ENCODE data around the gene AFF1.

The AFF1 gene

GRCh38 chr4:86963697-86964096 lies 28.9 kb downstream of the AFF1 start:
- no peak for TF ChIP-seq CTCF (IDR thresholded peaks at IDR 0.05; ENCODE audit: borderline replicate concordance, insufficient read depth, low read depth, low read length)
- H3K4me3 ChIP-seq (ENCODE audit: low read depth, low read length), result no peak overlapping the region

GRCh38 chr4:86965019-86965976 lies 30.5 kb downstream of the AFF1 start:
- H3K4me3 ChIP-seq (ENCODE audit: low read depth, low read length), result no peak overlapping the region
- no peak for TF ChIP-seq CTCF (IDR thresholded peaks at IDR 0.05; ENCODE audit: borderline replicate concordance, insufficient read depth, low read depth, low read length)

GRCh38 chr4:86967073-86967472 lies 32.3 kb downstream of the AFF1 start:
- H3K4me3 ChIP-seq (ENCODE audit: low read depth, low read length), result no peak overlapping the region
- TF ChIP-seq CTCF (IDR thresholded peaks at IDR 0.05; ENCODE audit: borderline replicate concordance, insufficient read depth, low read depth, low read length), result no peak

- H3K4me3 ChIP-seq (ENCODE audit: low read depth, low read length), result no peak overlapping the region
- TF ChIP-seq CTCF (IDR thresholded peaks at IDR 0.05; ENCODE audit: borderline replicate concordance, insufficient read depth, low read depth, low read length), result no peak
Observed at GRCh38 chr4:86967798-86968197, 33.0 kb downstream of the AFF1 start.

GRCh38 chr4:86968547-86968946 lies 33.7 kb downstream of the AFF1 start:
- TF ChIP-seq CTCF (IDR thresholded peaks at IDR 0.05; ENCODE audit: borderline replicate concordance, insufficient read depth, low read depth, low read length), result no peak
- H3K4me3 ChIP-seq (ENCODE audit: low read depth, low read length), result no peak overlapping the region

- no peak for TF ChIP-seq CTCF (IDR thresholded peaks at IDR 0.05; ENCODE audit: borderline replicate concordance, insufficient read depth, low read depth, low read length)
- no peak overlapping the region for H3K4me3 ChIP-seq (ENCODE audit: low read depth, low read length)
Observed at GRCh38 chr4:86970447-86971354, 35.9 kb downstream of the AFF1 start.
